RWPE2 (cell line): Measurements from ENCODE around the gene PTPRA.

Experiments
- ATAC-seq: fragments of 200-7000 bp; cut with Tn5 transposase; 3 replicates; pipeline ENCODE4 v1.9.1; 2021; ENCODE audit warnings: low read depth
- DNase-seq: peaks from one replicate; pipeline ENCODE4 v3.0.0-alpha.2; 2020; ENCODE audit warnings: low spot score
- H3K27ac ChIP-seq: fragments of 450-650 bp; 2 replicates; pipeline ENCODE4 v1.5.1; 2017; ENCODE audit warnings: mild to moderate bottlenecking; ENCODE audit not compliant: poor library complexity, severe bottlenecking
- H3K27me3 ChIP-seq: fragments of 250-450 bp; sonication (Bioruptor Pico); 2 replicates; pipeline ENCODE4 v1.5.1; 2021; ENCODE audit warnings: mild to moderate bottlenecking, moderate library complexity; ENCODE audit not compliant: insufficient read depth, poor library complexity, severe bottlenecking
- H3K36me3 ChIP-seq: fragments of 250-450 bp; sonication (Bioruptor Pico); 2 replicates; pipeline ENCODE4 v1.5.1; 2020; ENCODE audit warnings: low read depth, mild to moderate bottlenecking, moderate library complexity
- H3K4me1 ChIP-seq: fragments of 250-450 bp; sonication (Bioruptor Pico); 2 replicates; pipeline ENCODE4 v1.5.1; 2021; ENCODE audit warnings: mild to moderate bottlenecking, moderate library complexity; ENCODE audit not compliant: insufficient read depth, poor library complexity, severe bottlenecking
- H3K4me3 ChIP-seq: fragments of 250-450 bp; sonication (Bioruptor Pico); 2 replicates; pipeline ENCODE4 v1.5.1; 2021; ENCODE audit warnings: mild to moderate bottlenecking, moderate library complexity; ENCODE audit not compliant: severe bottlenecking
- H3K9me3 ChIP-seq: fragments of 250-450 bp; sonication (Bioruptor Pico); 2 replicates; pipeline ENCODE4 v1.5.1; 2021; ENCODE audit warnings: mild to moderate bottlenecking, moderate library complexity; ENCODE audit not compliant: severe bottlenecking
- TF ChIP-seq, protein P1 (sequence below): fragments of 450-650 bp; IDR thresholded peaks from one replicate; pipeline ENCODE4 v1.5.1; 2017; ENCODE audit warnings: mild to moderate bottlenecking, moderate library complexity; ENCODE audit not compliant: poor library complexity, severe bottlenecking

Gene PTPRA

DNA sequence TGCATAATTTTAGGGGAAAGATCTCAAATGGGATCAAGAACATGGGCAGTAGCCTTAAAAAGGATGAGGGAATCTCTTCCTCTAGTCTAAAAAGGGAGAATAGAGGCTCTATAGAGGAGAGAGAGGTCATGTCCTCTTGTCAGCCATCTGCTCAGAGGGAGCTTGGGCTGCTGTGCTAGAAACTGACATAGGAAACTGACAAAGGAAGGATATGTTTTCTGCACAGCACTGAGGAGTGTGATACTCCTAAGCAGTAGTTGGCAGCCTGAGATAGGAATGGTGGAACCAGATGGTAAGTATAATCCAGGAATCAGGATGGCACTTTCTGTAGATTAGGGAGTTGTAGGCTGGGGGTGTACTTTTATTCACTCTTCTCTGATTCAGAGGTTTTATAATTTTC lies 59.2 kb downstream of the PTPRA start:
- Histone ChIP-seq H3K4me1 (no peaks in the 10 kb centered on the region), H3K27me3 (no peaks in the 10 kb centered on the region), H3K9me3 (no peaks in the 10 kb centered on the region), H3K4me3 (no peak overlapping the region), H3K36me3 (0 out of 2 replicates have a peak, but pooled peaks cover 4% of the 10 kb centered on the region), H3K27ac (no peak overlapping the region)
- DNase-seq (no peak), ATAC-seq (no peak)
- TF ChIP-seq, protein P1, sequence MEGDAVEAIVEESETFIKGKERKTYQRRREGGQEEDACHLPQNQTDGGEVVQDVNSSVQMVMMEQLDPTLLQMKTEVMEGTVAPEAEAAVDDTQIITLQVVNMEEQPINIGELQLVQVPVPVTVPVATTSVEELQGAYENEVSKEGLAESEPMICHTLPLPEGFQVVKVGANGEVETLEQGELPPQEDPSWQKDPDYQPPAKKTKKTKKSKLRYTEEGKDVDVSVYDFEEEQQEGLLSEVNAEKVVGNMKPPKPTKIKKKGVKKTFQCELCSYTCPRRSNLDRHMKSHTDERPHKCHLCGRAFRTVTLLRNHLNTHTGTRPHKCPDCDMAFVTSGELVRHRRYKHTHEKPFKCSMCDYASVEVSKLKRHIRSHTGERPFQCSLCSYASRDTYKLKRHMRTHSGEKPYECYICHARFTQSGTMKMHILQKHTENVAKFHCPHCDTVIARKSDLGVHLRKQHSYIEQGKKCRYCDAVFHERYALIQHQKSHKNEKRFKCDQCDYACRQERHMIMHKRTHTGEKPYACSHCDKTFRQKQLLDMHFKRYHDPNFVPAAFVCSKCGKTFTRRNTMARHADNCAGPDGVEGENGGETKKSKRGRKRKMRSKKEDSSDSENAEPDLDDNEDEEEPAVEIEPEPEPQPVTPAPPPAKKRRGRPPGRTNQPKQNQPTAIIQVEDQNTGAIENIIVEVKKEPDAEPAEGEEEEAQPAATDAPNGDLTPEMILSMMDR = no peak

DNA sequence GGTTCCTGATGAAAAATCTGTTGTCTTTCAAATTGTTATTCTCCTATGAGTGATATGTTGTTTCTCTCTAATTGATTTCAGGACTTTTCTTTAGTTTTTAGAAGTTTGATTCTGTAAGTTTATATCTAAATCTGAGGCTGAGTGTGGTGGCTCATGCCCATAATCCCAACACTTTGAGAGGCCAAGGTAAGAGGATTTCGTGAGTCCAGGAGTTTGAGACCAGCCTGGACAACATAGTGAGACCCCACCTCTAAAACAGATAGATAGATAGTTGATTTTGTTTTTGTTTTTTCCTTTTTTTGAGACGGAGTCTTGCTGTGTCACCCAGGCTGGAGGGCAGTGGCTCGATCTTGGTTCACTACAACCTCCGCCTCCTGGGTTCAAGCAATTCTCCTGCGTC lies 64.6 kb downstream of the PTPRA start:
- no peaks in the 10 kb centered on the region for H3K27me3 ChIP-seq
- H3K4me3 ChIP-seq = no peak overlapping the region
- TF ChIP-seq, protein P1 = no peak
- no peak overlapping the region for H3K27ac ChIP-seq
- H3K4me1 ChIP-seq = no peaks in the 10 kb centered on the region
- DNase-seq (no peak), ATAC-seq (no peak)
- 0 out of 2 replicates have a peak, but pooled peaks cover 4% of the 10 kb centered on the region for H3K36me3 ChIP-seq
- H3K9me3 ChIP-seq = no peaks in the 10 kb centered on the region

DNA sequence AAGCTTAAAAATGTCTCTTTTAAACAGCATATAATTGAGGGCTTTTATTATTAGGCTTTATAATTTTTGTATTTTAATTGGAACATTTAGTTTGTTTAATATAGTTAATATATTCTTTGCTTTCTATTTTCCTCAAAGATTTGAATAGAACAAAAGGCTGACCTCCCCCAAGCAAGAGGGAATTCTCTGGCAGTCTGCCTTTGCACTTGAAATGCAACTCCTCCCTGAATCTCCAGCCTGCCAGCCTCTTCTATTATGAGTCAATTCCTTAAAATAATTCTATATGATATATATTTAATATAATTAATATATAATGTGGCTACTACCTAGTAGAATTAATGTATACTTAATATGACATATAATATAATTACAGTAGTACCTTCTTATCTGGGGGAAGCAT lies 69.2 kb downstream of the PTPRA start:
- Histone ChIP-seq H3K4me1 (no peaks in the 10 kb centered on the region), H3K4me3 (no peak overlapping the region), H3K27ac (no peak overlapping the region), H3K36me3 (0 out of 2 replicates have a peak, but pooled peaks cover 4% of the 10 kb centered on the region), H3K9me3 (no peaks in the 10 kb centered on the region), H3K27me3 (no peaks in the 10 kb centered on the region)
- TF ChIP-seq, protein P1 = no peak
- no peak for ATAC-seq
- no peak for DNase-seq

DNA sequence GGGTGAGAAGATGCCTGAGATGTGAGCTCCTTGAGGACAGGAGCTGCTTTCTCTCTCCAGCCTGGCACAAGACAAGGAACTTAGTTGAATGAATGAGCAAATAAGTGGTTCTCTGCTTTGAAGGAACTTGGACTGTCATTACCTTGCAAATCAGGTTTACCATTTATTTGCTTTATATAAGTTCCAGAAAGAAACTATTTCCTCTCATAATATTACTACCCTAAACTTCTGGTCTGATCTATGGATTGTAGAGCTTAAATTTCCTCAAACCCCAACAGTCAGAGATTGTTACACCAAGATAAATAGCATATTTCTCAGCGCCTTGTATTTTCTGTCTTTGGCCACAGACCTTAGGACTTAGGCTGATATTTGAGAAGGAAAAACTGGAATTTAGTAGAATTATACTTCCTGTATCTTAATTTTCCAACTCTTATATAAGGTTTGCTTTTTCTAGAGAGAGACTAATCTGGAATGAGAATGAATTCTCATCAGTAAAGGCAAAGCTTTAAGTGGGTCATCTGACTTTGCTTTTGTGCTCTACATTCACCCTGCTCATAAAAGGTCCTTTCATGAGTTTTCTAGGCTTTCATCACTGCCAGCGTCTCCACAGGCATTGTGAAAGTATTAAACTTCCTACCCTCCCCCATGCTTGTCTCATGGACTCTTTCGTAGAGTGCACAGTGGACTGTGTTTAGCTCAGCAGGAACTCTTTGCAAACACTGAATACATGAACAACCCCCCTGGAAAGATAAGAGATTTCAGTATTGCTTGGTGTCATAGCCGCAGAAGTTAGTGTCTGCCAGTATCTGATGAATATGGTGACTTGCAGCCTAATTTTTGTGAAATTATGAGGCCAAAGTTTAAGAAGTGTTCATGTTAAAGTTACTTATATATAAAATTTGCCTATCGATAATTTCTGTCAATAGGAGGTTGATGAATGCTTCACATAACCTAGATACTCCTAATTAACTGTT lies 74.0 kb downstream of the PTPRA start:
- ATAC-seq (no peak), DNase-seq (no peak)
- no peak overlapping the region for H3K27ac ChIP-seq
- H3K4me1 ChIP-seq = no peaks in the 10 kb centered on the region
- no peak overlapping the region for H3K4me3 ChIP-seq
- H3K36me3 ChIP-seq = no peaks in the 10 kb centered on the region
- TF ChIP-seq, protein P1 = no peak
- no peaks in the 10 kb centered on the region for H3K27me3 ChIP-seq
- no peaks in the 10 kb centered on the region for H3K9me3 ChIP-seq

DNA sequence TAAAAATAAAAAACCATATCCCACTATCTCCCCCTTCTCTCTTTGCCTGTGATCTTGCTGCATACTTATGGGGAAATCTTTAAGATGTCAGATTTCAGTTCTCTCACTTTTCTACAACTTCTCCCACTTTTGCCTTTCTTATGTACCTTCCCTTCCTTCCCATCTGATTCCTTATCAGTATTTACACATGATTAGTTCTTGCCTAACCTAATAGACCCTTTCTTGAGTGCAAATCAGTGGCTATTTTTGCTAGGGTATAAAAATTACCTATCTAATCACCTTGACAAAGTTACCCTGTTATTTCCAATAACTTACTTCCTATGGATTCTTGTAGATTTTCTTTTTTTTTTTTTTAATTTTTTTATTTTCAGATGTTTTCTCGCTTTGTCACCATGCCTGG lies 75.7 kb downstream of the PTPRA start:
- no peak overlapping the region for H3K27ac ChIP-seq
- no peak overlapping the region for H3K4me3 ChIP-seq
- H3K36me3 ChIP-seq = no peaks in the 10 kb centered on the region
- no peak for DNase-seq
- no peaks in the 10 kb centered on the region for H3K9me3 ChIP-seq
- ATAC-seq = no peak
- no peaks in the 10 kb centered on the region for H3K27me3 ChIP-seq
- no peaks in the 10 kb centered on the region for H3K4me1 ChIP-seq
- TF ChIP-seq, protein P1 = no peak
